ENCODE results near the gene ZNF778.

DNA sequence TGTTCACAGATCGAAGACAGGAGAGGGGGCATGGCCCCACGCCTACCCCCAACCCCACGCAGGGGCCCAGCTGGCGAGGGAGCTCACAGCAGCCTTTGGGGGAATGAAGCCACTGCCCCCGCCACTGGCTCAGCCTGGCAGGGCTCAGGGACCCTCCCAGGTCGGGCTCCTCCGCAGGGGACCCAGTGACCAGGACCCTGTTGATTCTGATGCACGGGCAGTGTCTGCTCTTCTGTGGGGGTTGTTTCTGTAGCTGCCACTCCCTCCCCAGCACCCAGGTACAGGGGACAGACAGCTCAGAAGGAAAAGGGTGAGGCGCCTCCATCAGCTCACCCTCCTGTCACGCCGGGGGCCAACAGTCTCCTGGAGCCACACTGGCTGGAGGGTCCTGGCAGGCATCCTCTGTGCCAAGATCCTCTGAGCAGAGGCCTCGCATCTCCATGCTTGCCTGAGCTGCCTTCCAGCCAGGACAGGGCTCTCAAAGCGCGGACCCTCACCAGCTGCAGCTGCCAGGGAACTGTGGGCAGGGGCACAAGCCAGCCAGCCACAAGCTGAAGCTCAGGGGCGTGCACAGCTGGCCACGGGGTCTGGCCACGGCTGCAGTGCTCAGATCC is 49.1 kb downstream of the ZNF778 start:
- TF ChIP-seq POLR2AphosphoS5 (IDR thresholded peaks at IDR 0.05; ENCODE audit: low read depth, low read length): no peak
- TF ChIP-seq POLR2A (IDR thresholded peaks at IDR 0.05; ENCODE audit: low read depth, low read length): no peak

Measured in GM12892 (cell line).